ENCODE measurements around the gene SAPCD2. TPM values are rescaled to one million over a fixed set of nuclear protein-coding genes. Genes with fewer than 3 reads are reported as not detected.

Gene SAPCD2
- total and polyA plus RNA-seq, 10 donors, result 0.76 to 6.5 (median 2.4) TPM

DNA sequence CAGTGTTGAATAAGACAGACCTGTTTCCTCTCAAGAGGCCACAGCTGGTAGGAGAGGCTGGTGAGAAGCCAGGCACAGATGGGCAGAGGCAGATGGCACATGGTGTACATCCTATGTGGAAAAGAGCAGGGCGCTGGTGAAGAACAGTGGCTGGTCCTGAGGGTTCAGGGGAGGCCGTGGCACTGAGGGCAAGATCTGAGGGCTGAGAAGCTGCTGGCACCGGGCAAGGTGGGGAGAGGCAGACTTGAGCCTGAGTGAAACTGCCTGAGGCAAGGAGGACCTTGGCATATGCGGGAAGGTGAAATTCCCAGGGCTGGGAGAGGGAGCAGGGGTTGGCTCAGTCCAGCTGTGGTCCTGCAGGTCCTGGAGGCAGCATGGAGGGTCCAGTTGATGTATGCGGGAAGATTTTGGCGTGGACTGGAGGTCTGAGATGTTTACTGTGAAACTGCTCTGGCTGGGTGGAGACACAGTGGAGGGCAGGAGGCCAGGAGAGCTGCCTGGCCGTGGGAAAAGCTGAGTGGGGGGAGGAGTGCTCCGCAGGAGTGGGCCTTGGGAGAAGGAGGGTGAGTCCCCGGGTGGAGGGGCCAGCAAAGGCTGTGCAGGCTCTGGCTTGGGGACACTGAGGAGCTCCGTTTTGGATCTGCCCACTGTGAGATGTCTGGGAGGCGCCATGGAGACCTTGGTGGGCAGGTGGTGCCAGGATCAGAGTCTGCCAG is 19.0 kb upstream of the SAPCD2 start:
- Histone ChIP-seq H3K4me3 (no peak overlapping the region), H3K4me1 (peaks cover 14 to 55% (median 32%) of the 10 kb centered on the region in 6 donors), H3K9me3 (no peaks in the 10 kb centered on the region), H3K36me3 (peaks cover 0 to 56% (median 11%) of the 10 kb centered on the region in 6 donors), H3K27ac (no peak overlapping the region), H3K27me3 (replicated peaks in 1 of 7) (no peaks in the 10 kb centered on the region)
- WGBS, 5 donors, result 80 to 93% (median 91%) methylated on average over 11 of the region's 11 CpGs
- no peak for DNase-seq
- intact Hi-C loops (cut with DNase I; ENCODE audit: low total_unique reads), result no loop called here
- TF ChIP-seq, protein P1, sequence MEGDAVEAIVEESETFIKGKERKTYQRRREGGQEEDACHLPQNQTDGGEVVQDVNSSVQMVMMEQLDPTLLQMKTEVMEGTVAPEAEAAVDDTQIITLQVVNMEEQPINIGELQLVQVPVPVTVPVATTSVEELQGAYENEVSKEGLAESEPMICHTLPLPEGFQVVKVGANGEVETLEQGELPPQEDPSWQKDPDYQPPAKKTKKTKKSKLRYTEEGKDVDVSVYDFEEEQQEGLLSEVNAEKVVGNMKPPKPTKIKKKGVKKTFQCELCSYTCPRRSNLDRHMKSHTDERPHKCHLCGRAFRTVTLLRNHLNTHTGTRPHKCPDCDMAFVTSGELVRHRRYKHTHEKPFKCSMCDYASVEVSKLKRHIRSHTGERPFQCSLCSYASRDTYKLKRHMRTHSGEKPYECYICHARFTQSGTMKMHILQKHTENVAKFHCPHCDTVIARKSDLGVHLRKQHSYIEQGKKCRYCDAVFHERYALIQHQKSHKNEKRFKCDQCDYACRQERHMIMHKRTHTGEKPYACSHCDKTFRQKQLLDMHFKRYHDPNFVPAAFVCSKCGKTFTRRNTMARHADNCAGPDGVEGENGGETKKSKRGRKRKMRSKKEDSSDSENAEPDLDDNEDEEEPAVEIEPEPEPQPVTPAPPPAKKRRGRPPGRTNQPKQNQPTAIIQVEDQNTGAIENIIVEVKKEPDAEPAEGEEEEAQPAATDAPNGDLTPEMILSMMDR (IDR thresholded peaks at IDR 0.05 in 8 of 11, conservative IDR thresholded peaks at IDR 0.05 in 3 of 11), result no peak
- TF ChIP-seq POLR2AphosphoS5 (IDR thresholded peaks at IDR 0.05) (no peak), POLR2A (IDR thresholded peaks at IDR 0.05) (no peak)

DNA sequence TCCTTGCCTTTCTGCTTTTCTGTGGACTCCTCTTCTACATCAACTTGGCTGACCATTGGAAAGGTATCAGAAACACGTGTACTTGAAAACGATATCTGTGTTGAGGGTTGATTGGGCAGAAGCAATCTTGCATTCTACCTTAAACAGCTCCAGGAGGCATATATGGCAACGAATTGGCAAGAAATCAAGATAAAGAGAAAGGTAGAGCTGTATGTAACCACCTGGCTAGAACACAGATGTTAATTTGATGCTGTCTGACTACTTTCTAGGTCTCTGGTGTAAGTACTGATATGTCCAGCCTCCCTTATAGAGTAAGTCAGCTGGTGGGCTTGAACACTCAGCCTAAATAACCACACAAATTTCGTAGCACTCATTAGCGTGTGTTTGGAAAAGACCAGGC is 17.8 kb upstream of the SAPCD2 start:
- H3K27ac ChIP-seq, result no peak overlapping the region

DNA sequence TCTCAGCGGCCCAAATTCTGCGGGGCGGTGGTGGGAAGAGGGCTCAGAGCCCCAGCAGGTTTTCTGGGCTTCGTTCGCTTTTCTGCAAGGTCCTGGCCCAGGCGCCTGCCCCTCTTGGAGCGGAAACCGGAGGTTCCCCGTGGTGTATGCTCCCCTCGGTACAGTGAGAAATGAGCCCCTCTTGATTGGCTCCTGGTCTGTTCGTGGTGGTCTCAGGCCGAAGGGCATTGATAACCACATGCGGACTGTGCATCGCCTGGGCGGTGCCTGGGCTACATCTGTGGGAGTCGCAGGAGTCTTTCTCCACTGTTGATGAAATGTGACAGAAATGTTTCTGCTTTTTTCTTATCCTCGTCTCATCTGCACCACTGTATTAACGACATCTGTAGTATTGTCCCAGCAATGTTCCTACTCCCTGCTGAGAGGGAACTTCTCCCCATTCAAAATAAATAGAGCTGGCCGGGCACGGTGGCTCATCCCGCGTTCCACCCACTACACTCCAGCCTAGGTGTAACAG is 17.1 kb upstream of the SAPCD2 start:
- no peak for DNase-seq
- no peak for TF ChIP-seq POLR2AphosphoS5 (IDR thresholded peaks at IDR 0.05)
- no peaks in the 10 kb centered on the region for H3K9me3 ChIP-seq
- peak overlapping the region; percentile 79 to 98 (median 96) for H3K27ac ChIP-seq
- H3K4me3 ChIP-seq, result peak overlapping the region; percentile 67 to 90 (median 79)
- peaks cover 14 to 72% (median 35%) of the 10 kb centered on the region in 6 donors for H3K4me1 ChIP-seq
- no peaks in the 10 kb centered on the region for H3K27me3 ChIP-seq (replicated peaks in 1 of 7)
- 10 to 17% (median 12%) methylated on average over 15 to 22 of the region's 22 CpGs for WGBS, 5 donors
- intact Hi-C loops (cut with DNase I; ENCODE audit: low total_unique reads), result no loop called here
- H3K36me3 ChIP-seq, result peaks cover 0 to 52% (median 16%) of the 10 kb centered on the region in 6 donors

More for the DNA sequence above, 17.8 kb upstream of the SAPCD2 start:
- H3K36me3 ChIP-seq, result peaks cover 0 to 52% (median 14%) of the 10 kb centered on the region in 6 donors
- peaks cover 14 to 68% (median 35%) of the 10 kb centered on the region in 6 donors for H3K4me1 ChIP-seq
- TF ChIP-seq POLR2AphosphoS5 (IDR thresholded peaks at IDR 0.05), result no peak
- TF ChIP-seq, protein P1 (IDR thresholded peaks at IDR 0.05 in 8 of 11, conservative IDR thresholded peaks at IDR 0.05 in 3 of 11), result no peak
- TF ChIP-seq POLR2A (IDR thresholded peaks at IDR 0.05), result no peak
- DNase-seq, result no peak
- no peaks in the 10 kb centered on the region for H3K27me3 ChIP-seq (replicated peaks in 1 of 7)
- WGBS, 5 donors, result 88 to 96% (median 91%) methylated on average over 5 of the region's 5 CpGs
- intact Hi-C loops (cut with DNase I; ENCODE audit: low total_unique reads), result no loop called here
- no peaks in the 10 kb centered on the region for H3K9me3 ChIP-seq
- peak overlapping the region in 1 of 8 donors; percentile 76 for H3K4me3 ChIP-seq

DNA sequence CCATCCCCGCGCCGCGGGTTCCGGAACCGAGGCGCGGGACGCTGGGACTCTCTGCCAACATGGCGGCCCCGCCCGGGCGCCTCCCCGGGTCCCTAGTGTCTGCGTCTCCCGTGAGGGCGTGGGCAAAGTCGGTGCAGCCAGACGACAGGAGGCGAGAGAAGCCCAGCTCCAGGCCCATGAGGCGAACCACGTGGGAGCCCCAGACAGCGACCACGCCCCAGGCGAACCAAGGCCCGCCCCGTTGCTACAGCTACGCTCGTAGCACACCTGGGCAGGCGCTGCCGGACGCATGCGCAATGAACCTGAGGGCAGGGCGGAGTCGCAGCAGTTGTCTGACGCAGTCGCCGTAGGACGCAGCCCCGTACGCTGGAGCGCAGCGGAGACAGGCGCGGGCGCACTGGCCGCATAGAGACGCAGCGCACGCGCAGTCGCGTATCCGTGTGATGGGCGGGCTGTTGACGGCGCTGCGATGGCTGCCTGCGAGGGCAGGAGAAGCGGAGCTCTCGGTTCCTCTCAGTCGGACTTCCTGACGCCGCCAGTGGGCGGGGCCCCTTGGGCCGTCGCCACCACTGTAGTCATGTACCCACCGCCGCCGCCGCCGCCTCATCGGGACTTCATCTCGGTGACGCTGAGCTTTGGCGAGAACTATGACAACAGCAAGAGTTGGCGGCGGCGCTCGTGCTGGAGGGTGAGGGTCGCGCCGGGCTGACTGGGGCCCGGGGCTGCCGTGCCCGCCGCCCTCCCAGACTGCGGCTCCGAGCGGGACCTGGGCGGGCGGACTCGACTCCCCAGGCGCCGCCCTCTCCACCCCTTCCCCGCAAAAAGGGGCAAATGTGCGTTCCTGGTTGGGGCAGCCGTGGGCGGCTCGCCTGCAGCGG is 16.4 kb upstream of the SAPCD2 start, which contains the start of gene MAN1B1:
Gene MAN1B1, plus strand, starts transcription at position 455 of the 878 bp plus-strand sequence. Its CDS starts 15 bp downstream, at position 470.
- H3K9me3 ChIP-seq, result no peaks in the 10 kb centered on the region
- H3K27me3 ChIP-seq (replicated peaks in 1 of 7), result no peaks in the 10 kb centered on the region
- H3K36me3 ChIP-seq, result peaks cover 0 to 52% (median 22%) of the 10 kb centered on the region in 6 donors
- H3K4me3 ChIP-seq, result peak within 1 kb of the TSS; percentile 67 to 90 (median 79)
- peaks cover 14 to 72% (median 35%) of the 10 kb centered on the region in 6 donors for H3K4me1 ChIP-seq
- TF ChIP-seq POLR2AphosphoS5 (IDR thresholded peaks at IDR 0.05) (peak; percentile 91 to 97 (median 96)), POLR2A (IDR thresholded peaks at IDR 0.05) (peak; percentile 36 to 85 (median 51))
- TF ChIP-seq, protein P1 (IDR thresholded peaks at IDR 0.05 in 8 of 11, conservative IDR thresholded peaks at IDR 0.05 in 3 of 11), result peak in 3 of 11 experiments; percentile 6 to 46 (median 35)
- peak within 1 kb of the TSS; percentile 89 to 98 (median 96) for H3K27ac ChIP-seq
- intact Hi-C loops (cut with DNase I; ENCODE audit: low total_unique reads), result no loop called here
- WGBS, 5 donors, result 0 to 1% (median 0%) methylated on average over 39 to 101 of the region's 101 CpGs
- peak; percentile 100 for DNase-seq

Data from spleen (tissue), 11 donors.